Thyroid gland (tissue), 4 donors: ENCODE data around the gene CAMTA1.

Experiments used
- POLR2A ChIP-seq, 2 donors: fragments of 450-650 bp; IDR thresholded peaks; one replicate each; pipeline ENCODE4 v1.6.1; 2017; ENCODE audit warnings: antibody characterized with exemption in 2 of 2, mild to moderate bottlenecking in 2 of 2, moderate library complexity in 1 of 2
- TF ChIP-seq, protein P1 (sequence below), 6 experiments: fragments of 200-600 bp in 3 of 6; fragments of 450-650 bp in 3 of 6; sonication (generic) in 3 of 6; IDR thresholded peaks; one replicate each; pipeline ENCODE4 v1.5.1; 2016 to 2019; ENCODE audit warnings: antibody characterized with exemption in 6 of 6, mild to moderate bottlenecking in 2 of 6, inconsistent platforms in 1 of 6, moderate library complexity in 1 of 6

DNA sequence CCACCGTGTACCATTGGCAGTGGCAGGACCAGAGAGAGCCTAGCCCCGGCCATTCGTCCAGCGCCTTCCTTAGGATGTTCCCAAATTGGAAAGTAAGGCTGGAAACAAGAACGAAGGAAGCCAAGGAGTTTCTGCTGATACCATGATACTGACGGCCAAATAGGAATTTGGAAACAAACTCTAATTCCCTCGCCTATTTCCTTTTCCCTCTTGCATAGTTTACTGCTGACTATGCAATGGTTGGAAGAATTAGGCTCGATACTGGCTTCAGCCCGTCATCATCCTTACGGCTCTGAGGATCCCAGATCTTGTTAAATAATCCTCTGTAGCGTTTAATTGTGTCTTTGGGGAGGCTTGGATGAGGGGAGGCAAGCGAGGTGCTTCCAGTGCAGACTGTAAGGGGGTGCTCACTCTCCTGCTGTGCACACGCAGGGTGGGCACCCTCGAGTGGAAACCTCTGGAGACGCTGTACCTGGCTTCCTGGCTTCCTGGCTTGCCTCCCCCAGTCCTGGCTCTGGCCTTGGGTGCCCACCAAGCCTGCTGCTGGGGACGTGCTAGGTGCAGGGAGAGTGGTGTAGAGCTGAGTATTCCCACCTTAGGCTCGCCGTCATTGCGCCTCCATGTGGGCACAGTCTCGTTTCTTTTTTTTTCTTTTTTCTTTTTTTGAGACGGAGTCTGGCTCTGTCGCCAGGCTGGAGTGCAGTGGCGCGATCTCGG is 27.4 kb upstream of the CAMTA1 start:
- TF ChIP-seq POLR2A (IDR thresholded peaks at IDR 0.05): no peak
- TF ChIP-seq, protein P1, sequence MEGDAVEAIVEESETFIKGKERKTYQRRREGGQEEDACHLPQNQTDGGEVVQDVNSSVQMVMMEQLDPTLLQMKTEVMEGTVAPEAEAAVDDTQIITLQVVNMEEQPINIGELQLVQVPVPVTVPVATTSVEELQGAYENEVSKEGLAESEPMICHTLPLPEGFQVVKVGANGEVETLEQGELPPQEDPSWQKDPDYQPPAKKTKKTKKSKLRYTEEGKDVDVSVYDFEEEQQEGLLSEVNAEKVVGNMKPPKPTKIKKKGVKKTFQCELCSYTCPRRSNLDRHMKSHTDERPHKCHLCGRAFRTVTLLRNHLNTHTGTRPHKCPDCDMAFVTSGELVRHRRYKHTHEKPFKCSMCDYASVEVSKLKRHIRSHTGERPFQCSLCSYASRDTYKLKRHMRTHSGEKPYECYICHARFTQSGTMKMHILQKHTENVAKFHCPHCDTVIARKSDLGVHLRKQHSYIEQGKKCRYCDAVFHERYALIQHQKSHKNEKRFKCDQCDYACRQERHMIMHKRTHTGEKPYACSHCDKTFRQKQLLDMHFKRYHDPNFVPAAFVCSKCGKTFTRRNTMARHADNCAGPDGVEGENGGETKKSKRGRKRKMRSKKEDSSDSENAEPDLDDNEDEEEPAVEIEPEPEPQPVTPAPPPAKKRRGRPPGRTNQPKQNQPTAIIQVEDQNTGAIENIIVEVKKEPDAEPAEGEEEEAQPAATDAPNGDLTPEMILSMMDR (IDR thresholded peaks at IDR 0.05): no peak
